ENCODE results near the gene WNT11.

- TF ChIP-seq CTCF (IDR thresholded peaks at IDR 0.05) (no peak), POLR2A (IDR thresholded peaks at IDR 0.05) (no peak)
Observed at GRCh38 chr11:76234416-76235232, 28.3 kb upstream of the WNT11 start.
